ENCODE results near the gene ZNF140.

ZNF140 gene

GRCh38 chr12:133129368-133130037 is 48.8 kb downstream of the ZNF140 start:
- Histone ChIP-seq H3K9me2 (ENCODE audit: low read depth, low read length) (no peaks in the 10 kb centered on the region), H3K4me3 (ENCODE audit: low read depth, low read length, poor library complexity, severe bottlenecking) (peak overlapping the region; percentile 92), H3K27me3 (ENCODE audit: insufficient read depth, low read length) (no peaks in the 10 kb centered on the region), H3F3A (ENCODE audit: insufficient read depth, low read length) (no peaks in the 10 kb centered on the region), H3K36me3 (ENCODE audit: insufficient read depth, low read length) (peaks cover 73% of the 10 kb centered on the region), H2AFZ (ENCODE audit: low read length) (0 out of 2 replicates have a peak overlapping the region, but pooled peaks have one; percentile 30), H3K4me2 (ENCODE audit: low read length) (peak overlapping the region; percentile 70), H3K27ac (ENCODE audit: low read depth, low read length, poor library complexity, severe bottlenecking) (peak overlapping the region; percentile 81), H3K9me3 (ENCODE audit: low read length) (peaks cover 39% of the 10 kb centered on the region), H3K4me1 (ENCODE audit: insufficient read depth, low read length, severe bottlenecking) (peaks cover 14% of the 10 kb centered on the region), H4K20me1 (ENCODE audit: insufficient read depth, low read length) (no peaks in the 10 kb centered on the region), H3K79me2 (ENCODE audit: insufficient read depth, low read length) (peaks cover 9% of the 10 kb centered on the region), H3K9ac (ENCODE audit: low read length) (peak overlapping the region; percentile 83)
- TF ChIP-seq CTCF (IDR thresholded peaks at IDR 0.05; ENCODE audit: low read length) (no peak), EZH2 (IDR thresholded peaks at IDR 0.05; ENCODE audit: borderline replicate concordance, low read length) (no peak)

- TF ChIP-seq EZH2 (IDR thresholded peaks at IDR 0.05; ENCODE audit: borderline replicate concordance, low read length) (no peak), CTCF (IDR thresholded peaks at IDR 0.05; ENCODE audit: low read length) (no peak)
- no peaks in the 10 kb centered on the region for H3K9me2 ChIP-seq (ENCODE audit: low read depth, low read length)
- peak within 1 kb of the TSS; percentile 92 for H3K4me3 ChIP-seq (ENCODE audit: low read depth, low read length, poor library complexity, severe bottlenecking)
Observed at GRCh38 chr12:133130038-133130807, 49.5 kb downstream of the ZNF140 start, which contains the start of the genes ZNF10 and ZNF891. Gene ZNF10 (plus strand): TSS chr12:133130627. CDS start chr12:133144493, 13,866 bp downstream. Gene ZNF891 (minus strand): TSS chr12:133130274. CDS start chr12:133121918, 8,356 bp downstream.

GRCh38 chr12:133130808-133131128 is 50.0 kb downstream of the ZNF140 start:
- Histone ChIP-seq H3F3A (ENCODE audit: insufficient read depth, low read length) (no peaks in the 10 kb centered on the region), H3K36me3 (ENCODE audit: insufficient read depth, low read length) (peaks cover 73% of the 10 kb centered on the region), H2AFZ (ENCODE audit: low read length) (peak overlapping the region; percentile 69; the same call in 1 of the 2 replicates), H3K27ac (ENCODE audit: low read depth, low read length, poor library complexity, severe bottlenecking) (peak overlapping the region; percentile 84), H3K4me1 (ENCODE audit: insufficient read depth, low read length, severe bottlenecking) (peaks cover 14% of the 10 kb centered on the region), H3K9ac (ENCODE audit: low read length) (peak overlapping the region; percentile 90), H3K4me2 (ENCODE audit: low read length) (peak overlapping the region; percentile 83), H3K4me3 (ENCODE audit: low read depth, low read length, poor library complexity, severe bottlenecking) (peak overlapping the region; percentile 92), H3K9me2 (ENCODE audit: low read depth, low read length) (no peaks in the 10 kb centered on the region), H4K20me1 (ENCODE audit: insufficient read depth, low read length) (no peaks in the 10 kb centered on the region), H3K9me3 (ENCODE audit: low read length) (peaks cover 36% of the 10 kb centered on the region), H3K27me3 (ENCODE audit: insufficient read depth, low read length) (no peaks in the 10 kb centered on the region), H3K79me2 (ENCODE audit: insufficient read depth, low read length) (peaks cover 9% of the 10 kb centered on the region)
- TF ChIP-seq CTCF (IDR thresholded peaks at IDR 0.05; ENCODE audit: low read length), result no peak
- no peak for TF ChIP-seq EZH2 (IDR thresholded peaks at IDR 0.05; ENCODE audit: borderline replicate concordance, low read length)

More at GRCh38 chr12:133130038-133130807, 49.5 kb downstream of the ZNF140 start, which contains the start of the genes ZNF10 and ZNF891:
- Histone ChIP-seq H3K36me3 (ENCODE audit: insufficient read depth, low read length) (peaks cover 73% of the 10 kb centered on the region), H3K9ac (ENCODE audit: low read length) (peak within 1 kb of the TSS; percentile 90), H3K4me2 (ENCODE audit: low read length) (peak within 1 kb of the TSS; percentile 83), H3K27ac (ENCODE audit: low read depth, low read length, poor library complexity, severe bottlenecking) (peak within 1 kb of the TSS; percentile 84), H3F3A (ENCODE audit: insufficient read depth, low read length) (no peaks in the 10 kb centered on the region), H2AFZ (ENCODE audit: low read length) (peak within 1 kb of the TSS; percentile 69; the same call in 1 of the 2 replicates), H3K27me3 (ENCODE audit: insufficient read depth, low read length) (no peaks in the 10 kb centered on the region), H4K20me1 (ENCODE audit: insufficient read depth, low read length) (no peaks in the 10 kb centered on the region), H3K79me2 (ENCODE audit: insufficient read depth, low read length) (peaks cover 9% of the 10 kb centered on the region), H3K9me3 (ENCODE audit: low read length) (peaks cover 38% of the 10 kb centered on the region), H3K4me1 (ENCODE audit: insufficient read depth, low read length, severe bottlenecking) (peaks cover 14% of the 10 kb centered on the region)

All from OCI-LY1 (cell line).